ENCODE measurements around the gene EXOC4.

Gene EXOC4

DNA sequence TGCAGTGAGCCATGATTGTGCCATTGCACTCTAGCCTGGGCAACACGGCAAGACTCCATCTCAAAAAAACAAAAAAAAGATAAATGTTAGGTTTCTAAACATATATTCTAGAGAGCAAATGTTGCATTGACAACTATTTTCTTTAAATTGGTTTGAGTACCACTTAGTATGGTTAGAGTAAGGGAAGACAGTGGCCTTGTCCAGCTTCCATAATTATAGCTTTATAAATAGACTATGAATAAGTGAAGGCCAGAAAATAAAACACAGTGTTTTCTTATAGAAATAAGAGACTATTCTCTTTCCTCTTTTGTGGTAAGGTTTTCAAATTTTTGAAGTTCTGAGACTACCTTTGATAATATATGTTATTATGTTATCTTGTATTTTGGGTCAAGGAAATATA lies 50.5 kb downstream of the EXOC4 start:
- Histone ChIP-seq H2AK5ac (ENCODE audit: low read depth, low read length) (no peak overlapping the region), H2BK12ac (ENCODE audit: low read length) (no peak overlapping the region), H3K18ac (ENCODE audit: low read length) (no peak overlapping the region), H3K27me3 (ENCODE audit: control insufficient read depth in 3 of 3, insufficient read depth in 3 of 3, low read depth in 1 of 3, low read length in 3 of 3) (no peaks in the 10 kb centered on the region), H3K27ac (replicated peaks; ENCODE audit: low read length) (no peak overlapping the region), H4K8ac (ENCODE audit: low read depth, low read length) (no peak overlapping the region), H3K23ac (ENCODE audit: low read depth, low read length, poor library complexity) (no peak overlapping the region), H2AFZ (ENCODE audit: low read length) (no peak overlapping the region), H3K14ac (ENCODE audit: low read length) (no peak overlapping the region), H3K36me3 (replicated peaks in 1 of 2; ENCODE audit: control insufficient read depth in 2 of 2, insufficient read depth in 2 of 2, low read length in 2 of 2) (peaks cover 7 to 31% of the 10 kb centered on the region in 2 donors), H3K4ac (ENCODE audit: low read length) (no peak overlapping the region), H2BK15ac (ENCODE audit: low read length) (no peak overlapping the region), H2BK120ac (ENCODE audit: low read depth, low read length) (no peak overlapping the region), H3K4me1 (ENCODE audit: control insufficient read depth in 2 of 2, insufficient read depth in 1 of 2, low read depth in 1 of 2, low read length in 2 of 2) (no peaks in the 10 kb centered on the region), H3K4me2 (ENCODE audit: insufficient read depth, low read length, poor library complexity, severe bottlenecking) (no peak overlapping the region), H3K79me1 (ENCODE audit: low read depth, low read length) (no peaks in the 10 kb centered on the region), H3K9me3 (replicated peaks in 1 of 2; ENCODE audit: control insufficient read depth in 2 of 2, insufficient read depth in 1 of 2, low read depth in 1 of 2, low read length in 2 of 2) (no peaks in the 10 kb centered on the region), H3K4me3 (ENCODE audit: low read length in 2 of 2) (no peak overlapping the region), H2BK5ac (ENCODE audit: low read length) (no peak overlapping the region), H3K9ac (ENCODE audit: low read depth, low read length, poor library complexity) (no peak overlapping the region), H4K91ac (ENCODE audit: low read depth, low read length, poor library complexity) (no peak overlapping the region)
- WGBS, 2 donors (ENCODE audit: extremely low coverage in 2 of 2, insufficient read length in 2 of 2, insufficient replicate concordance in 1 of 2), result no CpG with 5 or more reads among the region's 1 CpG
- no peak for DNase-seq (ENCODE audit: low spot score)

DNA sequence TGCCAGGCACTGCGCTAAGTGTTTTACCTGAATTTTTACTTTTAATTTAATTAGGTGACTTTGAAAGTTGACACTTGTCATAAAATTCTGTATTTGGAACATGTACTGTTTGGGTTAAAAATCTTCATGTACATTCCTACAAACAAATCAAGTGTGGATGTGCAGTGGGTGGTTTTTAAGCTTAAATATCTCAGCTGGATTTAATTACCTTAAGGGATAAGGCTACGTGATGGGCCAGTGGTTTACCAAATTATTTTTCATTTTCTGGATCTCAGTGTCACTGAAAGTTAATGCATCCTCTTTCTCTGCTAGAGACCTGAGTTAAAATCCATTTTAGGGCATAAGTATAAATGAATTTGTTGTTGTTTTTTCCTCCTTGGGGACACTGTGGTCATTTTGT lies 51.1 kb downstream of the EXOC4 start:
- H3K27ac ChIP-seq (replicated peaks; ENCODE audit: low read length), result no peak overlapping the region
- H3K4me2 ChIP-seq (ENCODE audit: insufficient read depth, low read length, poor library complexity, severe bottlenecking), result no peak overlapping the region
- H2BK5ac ChIP-seq (ENCODE audit: low read length), result no peak overlapping the region
- no peak overlapping the region for H4K8ac ChIP-seq (ENCODE audit: low read depth, low read length)
- no peaks in the 10 kb centered on the region for H3K9me3 ChIP-seq (replicated peaks in 1 of 2; ENCODE audit: control insufficient read depth in 2 of 2, insufficient read depth in 1 of 2, low read depth in 1 of 2, low read length in 2 of 2)
- H3K18ac ChIP-seq (ENCODE audit: low read length), result no peak overlapping the region
- no peak overlapping the region for H2AK5ac ChIP-seq (ENCODE audit: low read depth, low read length)
- no peak overlapping the region for H3K23ac ChIP-seq (ENCODE audit: low read depth, low read length, poor library complexity)
- H2BK120ac ChIP-seq (ENCODE audit: low read depth, low read length), result no peak overlapping the region
- no peak overlapping the region for H3K9ac ChIP-seq (ENCODE audit: low read depth, low read length, poor library complexity)
- no peak overlapping the region for H3K14ac ChIP-seq (ENCODE audit: low read length)
- H3K4me1 ChIP-seq (ENCODE audit: control insufficient read depth in 2 of 2, insufficient read depth in 1 of 2, low read depth in 1 of 2, low read length in 2 of 2), result no peaks in the 10 kb centered on the region
- DNase-seq (ENCODE audit: low spot score), result no peak
- H3K79me1 ChIP-seq (ENCODE audit: low read depth, low read length), result no peaks in the 10 kb centered on the region
- H4K91ac ChIP-seq (ENCODE audit: low read depth, low read length, poor library complexity), result no peak overlapping the region
- WGBS, 2 donors (ENCODE audit: extremely low coverage in 2 of 2, insufficient read length in 2 of 2, insufficient replicate concordance in 1 of 2), result no CpG with 5 or more reads among the region's 2 CpGs
- no peaks in the 10 kb centered on the region for H3K27me3 ChIP-seq (ENCODE audit: control insufficient read depth in 3 of 3, insufficient read depth in 3 of 3, low read depth in 1 of 3, low read length in 3 of 3)
- no peak overlapping the region for H3K4me3 ChIP-seq (ENCODE audit: low read length in 2 of 2)
- no peak overlapping the region for H2BK12ac ChIP-seq (ENCODE audit: low read length)
- peaks cover 7 to 36% of the 10 kb centered on the region in 2 donors for H3K36me3 ChIP-seq (replicated peaks in 1 of 2; ENCODE audit: control insufficient read depth in 2 of 2, insufficient read depth in 2 of 2, low read length in 2 of 2)
- no peak overlapping the region for H2AFZ ChIP-seq (ENCODE audit: low read length)
- no peak overlapping the region for H3K4ac ChIP-seq (ENCODE audit: low read length)
- H2BK15ac ChIP-seq (ENCODE audit: low read length), result no peak overlapping the region

DNA sequence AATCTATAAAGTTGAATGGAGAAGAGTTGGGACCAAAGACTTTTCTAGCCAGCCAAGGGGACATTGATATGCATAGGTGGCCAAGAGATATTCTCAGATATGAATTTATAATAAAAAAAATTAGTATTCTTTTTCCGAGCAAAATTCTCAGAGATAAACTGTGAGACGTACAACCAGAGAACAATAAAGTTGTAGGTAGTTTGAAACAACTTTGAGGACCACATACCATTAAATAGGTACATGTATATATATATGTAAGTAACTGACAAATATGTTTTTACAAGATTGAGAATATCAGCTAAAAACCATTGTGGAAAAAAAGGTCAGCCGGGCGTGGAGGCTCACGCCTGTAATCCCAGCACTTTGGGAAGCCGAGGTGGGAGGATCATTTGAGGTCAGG lies 56.5 kb downstream of the EXOC4 start:
- peaks cover 7 to 59% of the 10 kb centered on the region in 2 donors for H3K36me3 ChIP-seq (replicated peaks in 1 of 2; ENCODE audit: control insufficient read depth in 2 of 2, insufficient read depth in 2 of 2, low read length in 2 of 2)
- no peak overlapping the region for H2AK5ac ChIP-seq (ENCODE audit: low read depth, low read length)
- H4K8ac ChIP-seq (ENCODE audit: low read depth, low read length), result no peak overlapping the region
- H3K9me3 ChIP-seq (replicated peaks in 1 of 2; ENCODE audit: control insufficient read depth in 2 of 2, insufficient read depth in 1 of 2, low read depth in 1 of 2, low read length in 2 of 2), result no peaks in the 10 kb centered on the region
- H2BK15ac ChIP-seq (ENCODE audit: low read length), result no peak overlapping the region
- H3K27me3 ChIP-seq (ENCODE audit: control insufficient read depth in 3 of 3, insufficient read depth in 3 of 3, low read depth in 1 of 3, low read length in 3 of 3), result no peaks in the 10 kb centered on the region
- no CpG with 5 or more reads among the region's 6 CpGs for WGBS, 2 donors (ENCODE audit: extremely low coverage in 2 of 2, insufficient read length in 2 of 2, insufficient replicate concordance in 1 of 2)
- no peak overlapping the region for H3K4ac ChIP-seq (ENCODE audit: low read length)
- no peak overlapping the region for H3K23ac ChIP-seq (ENCODE audit: low read depth, low read length, poor library complexity)
- DNase-seq (ENCODE audit: low spot score), result no peak
- no peak overlapping the region for H2BK120ac ChIP-seq (ENCODE audit: low read depth, low read length)
- no peak overlapping the region for H2BK12ac ChIP-seq (ENCODE audit: low read length)
- no peak overlapping the region for H3K18ac ChIP-seq (ENCODE audit: low read length)
- no peak overlapping the region for H3K4me3 ChIP-seq (ENCODE audit: low read length in 2 of 2)
- H4K91ac ChIP-seq (ENCODE audit: low read depth, low read length, poor library complexity), result no peak overlapping the region
- no peak overlapping the region for H3K14ac ChIP-seq (ENCODE audit: low read length)
- H3K4me2 ChIP-seq (ENCODE audit: insufficient read depth, low read length, poor library complexity, severe bottlenecking), result no peak overlapping the region
- H3K9ac ChIP-seq (ENCODE audit: low read depth, low read length, poor library complexity), result no peak overlapping the region
- H3K4me1 ChIP-seq (ENCODE audit: control insufficient read depth in 2 of 2, insufficient read depth in 1 of 2, low read depth in 1 of 2, low read length in 2 of 2), result no peaks in the 10 kb centered on the region
- no peak overlapping the region for H2BK5ac ChIP-seq (ENCODE audit: low read length)
- no peaks in the 10 kb centered on the region for H3K79me1 ChIP-seq (ENCODE audit: low read depth, low read length)
- no peak overlapping the region for H3K27ac ChIP-seq (replicated peaks; ENCODE audit: low read length)
- H2AFZ ChIP-seq (ENCODE audit: low read length), result no peak overlapping the region

DNA sequence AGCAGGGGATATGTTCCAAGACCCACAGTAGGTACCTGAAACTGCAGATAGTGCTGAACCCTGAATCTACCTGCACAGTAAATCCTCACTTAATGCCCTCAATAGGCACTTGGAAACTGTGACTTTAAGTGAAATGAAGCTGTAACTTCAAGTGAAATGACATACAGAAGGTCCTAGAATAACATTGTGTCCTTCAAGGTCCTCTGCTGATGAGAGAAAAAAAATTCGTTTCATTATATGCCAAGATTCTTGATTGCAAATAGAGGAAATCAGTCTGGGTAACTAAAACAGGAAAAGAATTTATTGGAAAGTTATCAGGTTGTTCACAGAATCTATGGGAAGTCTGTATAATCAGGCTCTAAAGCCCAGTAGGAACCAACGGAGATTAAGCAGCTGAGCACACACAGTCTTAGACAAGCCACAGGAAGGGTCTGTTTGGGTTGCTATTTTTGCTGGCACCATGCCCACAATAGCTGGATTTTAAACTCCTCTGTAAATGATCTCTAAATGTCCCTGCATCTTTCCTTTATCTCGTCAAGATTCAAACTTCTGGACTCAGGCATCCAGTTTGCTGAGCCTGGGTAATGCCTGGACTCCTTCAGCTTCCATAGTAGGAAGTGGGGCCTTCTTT lies 57.5 kb downstream of the EXOC4 start:
- no peak overlapping the region for H2BK15ac ChIP-seq (ENCODE audit: low read length)
- H3K27ac ChIP-seq (replicated peaks; ENCODE audit: low read length), result no peak overlapping the region
- no peak overlapping the region for H2BK12ac ChIP-seq (ENCODE audit: low read length)
- H3K18ac ChIP-seq (ENCODE audit: low read length), result no peak overlapping the region
- no peak for DNase-seq (ENCODE audit: low spot score)
- no CpG with 5 or more reads among the region's 3 CpGs for WGBS, 2 donors (ENCODE audit: extremely low coverage in 2 of 2, insufficient read length in 2 of 2, insufficient replicate concordance in 1 of 2)
- H3K4me3 ChIP-seq (ENCODE audit: low read length in 2 of 2), result no peak overlapping the region
- H3K36me3 ChIP-seq (replicated peaks in 1 of 2; ENCODE audit: control insufficient read depth in 2 of 2, insufficient read depth in 2 of 2, low read length in 2 of 2), result peaks cover 7 to 59% of the 10 kb centered on the region in 2 donors
- no peak overlapping the region for H3K14ac ChIP-seq (ENCODE audit: low read length)
- no peak overlapping the region for H4K8ac ChIP-seq (ENCODE audit: low read depth, low read length)
- H2BK120ac ChIP-seq (ENCODE audit: low read depth, low read length), result no peak overlapping the region
- H2AFZ ChIP-seq (ENCODE audit: low read length), result no peak overlapping the region
- H3K4me1 ChIP-seq (ENCODE audit: control insufficient read depth in 2 of 2, insufficient read depth in 1 of 2, low read depth in 1 of 2, low read length in 2 of 2), result no peaks in the 10 kb centered on the region
- no peak overlapping the region for H4K91ac ChIP-seq (ENCODE audit: low read depth, low read length, poor library complexity)
- no peak overlapping the region for H3K4ac ChIP-seq (ENCODE audit: low read length)
- no peak overlapping the region for H2BK5ac ChIP-seq (ENCODE audit: low read length)
- no peak overlapping the region for H3K4me2 ChIP-seq (ENCODE audit: insufficient read depth, low read length, poor library complexity, severe bottlenecking)
- no peak overlapping the region for H3K9ac ChIP-seq (ENCODE audit: low read depth, low read length, poor library complexity)
- no peaks in the 10 kb centered on the region for H3K79me1 ChIP-seq (ENCODE audit: low read depth, low read length)
- no peak overlapping the region for H2AK5ac ChIP-seq (ENCODE audit: low read depth, low read length)
- H3K9me3 ChIP-seq (replicated peaks in 1 of 2; ENCODE audit: control insufficient read depth in 2 of 2, insufficient read depth in 1 of 2, low read depth in 1 of 2, low read length in 2 of 2), result no peaks in the 10 kb centered on the region
- no peak overlapping the region for H3K23ac ChIP-seq (ENCODE audit: low read depth, low read length, poor library complexity)
- no peaks in the 10 kb centered on the region for H3K27me3 ChIP-seq (ENCODE audit: control insufficient read depth in 3 of 3, insufficient read depth in 3 of 3, low read depth in 1 of 3, low read length in 3 of 3)
